AG04450 (cell line): Measurements from ENCODE around the gene POU6F1. TPM values are rescaled to one million over a fixed set of nuclear protein-coding genes. Genes with fewer than 3 reads are reported as not detected.
"Not testable (repeated sequence)": the region's sequence is repeated elsewhere in the genome, so short reads cannot be mapped to it uniquely, and the experiment has no call there.

Source experiments
- CTCF ChIA-PET: fragments of 300-600, 350-600 bp; formaldehyde crosslinking; extraction: SDS; loops from one replicate; lab custom pipeline; 2022; ENCODE audit warnings: antibody characterized with exemption, inconsistent platforms; lab: Charles Lee
- POLR2A ChIA-PET: fragments of 350-600 bp; formaldehyde crosslinking; extraction: SDS; loops from one replicate; lab custom pipeline; 2021; ENCODE audit warnings: antibody characterized with exemption, inconsistent platforms; lab: Yijun Ruan, JAX
- DNase-seq: peaks from one replicate; pipeline ENCODE4 v3.0.0-alpha.2; 2011; ENCODE audit warnings: low read depth, low spot score
- H3K27ac ChIP-seq: one replicate; pipeline ENCODE4 v1.5.1; 2012; ENCODE audit warnings: low read depth, low read length, control low read depth
- H3K27me3 ChIP-seq: one replicate; pipeline ENCODE4 v1.6.0; 2012; ENCODE audit warnings: low read length; ENCODE audit not compliant: control insufficient read depth, insufficient read depth
- H3K4me3 ChIP-seq: 2 replicates; pipeline ENCODE4 v1.5.1; 2011; ENCODE audit warnings: mild to moderate bottlenecking, low read depth, low read length, control low read depth
- H3K9me3 ChIP-seq: 2 replicates; pipeline ENCODE4 v1.5.1; 2012; ENCODE audit warnings: low read length; ENCODE audit not compliant: control insufficient read depth, insufficient read depth
- polyA minus RNA-seq: library from RNA; depleted of rRNA, polyadenylated mRNA; stranded (reverse); fragments of >200 nt; gene quantifications from 2 replicates; pipeline ENCODE4 v1.2.3, GENCODE V29; 2011; rRNA and poly(A)+ RNA removed
- polyA plus RNA-seq: library from polyadenylated mRNA; depleted of rRNA; stranded (reverse); fragments of >200 nt; gene quantifications from 2 replicates; pipeline ENCODE4 v1.2.3, GENCODE V29; 2011; rRNA removed
- TF ChIP-seq, protein P1 (sequence below): IDR thresholded peaks from 2 replicates; pipeline ENCODE4 v1.5.1; 2011; ENCODE audit warnings: low read depth, low read length, control low read depth, inconsistent platforms

Gene POU6F1
- polyA plus RNA-seq (3.1 and 4.2 TPM in 2 replicates), polyA minus RNA-seq (4.0 and 4.5 TPM in 2 replicates)

DNA sequence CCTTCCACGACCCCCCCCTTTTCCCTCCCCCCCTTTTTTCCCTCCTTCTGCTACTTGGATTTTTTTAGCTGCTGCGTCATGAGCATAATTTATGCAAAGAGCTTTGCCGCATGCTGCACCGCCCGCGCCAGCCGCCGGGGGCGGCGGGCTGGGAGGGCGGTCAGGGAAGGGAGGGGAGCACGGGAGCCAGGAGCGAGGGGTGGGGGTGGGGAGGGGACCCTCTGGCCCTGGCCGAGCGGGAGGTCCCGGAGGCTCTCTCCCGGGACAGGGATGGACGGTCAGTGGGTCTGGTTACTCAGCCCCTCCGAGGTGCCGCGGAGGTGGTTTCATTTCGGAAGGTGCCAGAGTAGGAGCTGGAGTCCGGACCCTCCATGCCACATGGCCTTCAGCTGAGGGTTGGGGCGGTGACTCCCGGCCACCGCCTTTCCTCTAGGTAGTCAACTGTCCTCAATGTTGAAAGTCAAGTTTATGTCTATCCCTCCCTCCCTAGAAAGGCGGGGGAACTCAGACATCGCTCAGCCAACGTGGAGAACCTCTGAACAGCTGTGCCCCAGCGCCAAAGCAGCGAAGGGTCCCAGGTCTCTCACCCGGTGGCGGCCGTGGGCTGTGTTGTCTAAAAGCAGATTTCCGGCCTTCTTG is at the start of gene POU6F1:
Gene POU6F1, minus strand, starts transcription at position 95 of the 639 bp plus-strand sequence. CDS start 11,226 bp downstream, outside the sequence.
- no peaks in the 10 kb centered on the region for H3K27me3 ChIP-seq
- POLR2A ChIA-PET: interaction anchor here (0.6 to 2.5 kb wide), 10 partner anchors 21 to 147 kb away, joined by 3 to 21 read pairs (median 5); partner anchors contain the start of genes CSRNP2, DAZAP2 and SMAGP
- CTCF ChIA-PET: interaction anchor here (0.6 to 3.1 kb wide), 14 partner anchors 9 to 805 kb away, joined by 3 to 14 read pairs (median 4); partner anchors contain the start of gene DAZAP2
- no peaks in the 10 kb centered on the region for H3K9me3 ChIP-seq
- peak; percentile 23 for DNase-seq
- peak within 1 kb of the TSS; percentile 75 for H3K27ac ChIP-seq
- H3K4me3 ChIP-seq: peak within 1 kb of the TSS; percentile 76
- TF ChIP-seq, protein P1, sequence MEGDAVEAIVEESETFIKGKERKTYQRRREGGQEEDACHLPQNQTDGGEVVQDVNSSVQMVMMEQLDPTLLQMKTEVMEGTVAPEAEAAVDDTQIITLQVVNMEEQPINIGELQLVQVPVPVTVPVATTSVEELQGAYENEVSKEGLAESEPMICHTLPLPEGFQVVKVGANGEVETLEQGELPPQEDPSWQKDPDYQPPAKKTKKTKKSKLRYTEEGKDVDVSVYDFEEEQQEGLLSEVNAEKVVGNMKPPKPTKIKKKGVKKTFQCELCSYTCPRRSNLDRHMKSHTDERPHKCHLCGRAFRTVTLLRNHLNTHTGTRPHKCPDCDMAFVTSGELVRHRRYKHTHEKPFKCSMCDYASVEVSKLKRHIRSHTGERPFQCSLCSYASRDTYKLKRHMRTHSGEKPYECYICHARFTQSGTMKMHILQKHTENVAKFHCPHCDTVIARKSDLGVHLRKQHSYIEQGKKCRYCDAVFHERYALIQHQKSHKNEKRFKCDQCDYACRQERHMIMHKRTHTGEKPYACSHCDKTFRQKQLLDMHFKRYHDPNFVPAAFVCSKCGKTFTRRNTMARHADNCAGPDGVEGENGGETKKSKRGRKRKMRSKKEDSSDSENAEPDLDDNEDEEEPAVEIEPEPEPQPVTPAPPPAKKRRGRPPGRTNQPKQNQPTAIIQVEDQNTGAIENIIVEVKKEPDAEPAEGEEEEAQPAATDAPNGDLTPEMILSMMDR: peak; percentile 62

- CTCF ChIA-PET: no interaction called here
Observed at GRCh38 chr12:51265024-51265423, 47.2 kb upstream of the POU6F1 start.

DNA sequence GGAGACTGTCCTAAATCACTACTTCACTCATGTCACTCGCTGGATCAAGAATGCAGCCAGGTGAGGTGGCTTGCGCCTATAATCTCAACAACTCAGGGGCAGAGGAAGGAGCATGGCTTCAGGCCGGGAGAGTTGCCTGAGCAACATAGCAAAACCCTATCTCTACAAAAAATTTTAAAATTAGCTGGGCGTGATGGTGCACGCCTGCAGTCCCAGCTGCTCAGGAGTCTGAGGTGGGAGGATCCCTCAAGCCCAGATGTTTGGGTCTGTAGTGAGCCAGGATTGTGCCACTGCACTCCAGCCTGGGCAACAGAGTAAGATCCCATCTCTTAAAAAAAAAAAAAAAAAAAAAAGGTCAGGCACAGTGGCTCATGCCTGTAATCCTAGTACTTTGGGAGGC is 46.4 kb upstream of the POU6F1 start:
- Histone ChIP-seq H3K9me3 (no peaks in the 10 kb centered on the region), H3K27me3 (no peaks in the 10 kb centered on the region), H3K27ac (no peak overlapping the region), H3K4me3 (no peak overlapping the region)
- no peak for DNase-seq
- ChIA-PET CTCF (interaction anchor here (1.2 kb wide), 1 partner anchor 11 kb away, joined by 3 read pairs; no protein-coding TSS in a partner anchor), POLR2A (interaction anchor here (0.6 kb wide), 2 partner anchors 28 to 333 kb away, joined by 3 read pairs; no protein-coding TSS in a partner anchor)
- TF ChIP-seq, protein P1: no peak

More at GRCh38 chr12:51265024-51265423, 47.2 kb upstream of the POU6F1 start:
- Histone ChIP-seq H3K27me3 (no peaks in the 10 kb centered on the region), H3K9me3 (no peaks in the 10 kb centered on the region), H3K27ac (no peak overlapping the region), H3K4me3 (no peak overlapping the region)
- DNase-seq: no peak
- POLR2A ChIA-PET: interaction anchor here (0.6 kb wide), 1 partner anchor 332 kb away, joined by 3 read pairs; no protein-coding TSS in a partner anchor
- TF ChIP-seq, protein P1: no peak

GRCh38 chr12:51263341-51263740 is 45.5 kb upstream of the POU6F1 start:
- TF ChIP-seq, protein P1: no peak
- Histone ChIP-seq H3K27ac (no peak overlapping the region), H3K9me3 (no peaks in the 10 kb centered on the region), H3K27me3 (no peaks in the 10 kb centered on the region), H3K4me3 (no peak overlapping the region)
- CTCF ChIA-PET: interaction anchor here (1.2 kb wide), 1 partner anchor 11 kb away, joined by 3 read pairs; no protein-coding TSS in a partner anchor
- POLR2A ChIA-PET: no interaction called here
- DNase-seq: no peak

DNA sequence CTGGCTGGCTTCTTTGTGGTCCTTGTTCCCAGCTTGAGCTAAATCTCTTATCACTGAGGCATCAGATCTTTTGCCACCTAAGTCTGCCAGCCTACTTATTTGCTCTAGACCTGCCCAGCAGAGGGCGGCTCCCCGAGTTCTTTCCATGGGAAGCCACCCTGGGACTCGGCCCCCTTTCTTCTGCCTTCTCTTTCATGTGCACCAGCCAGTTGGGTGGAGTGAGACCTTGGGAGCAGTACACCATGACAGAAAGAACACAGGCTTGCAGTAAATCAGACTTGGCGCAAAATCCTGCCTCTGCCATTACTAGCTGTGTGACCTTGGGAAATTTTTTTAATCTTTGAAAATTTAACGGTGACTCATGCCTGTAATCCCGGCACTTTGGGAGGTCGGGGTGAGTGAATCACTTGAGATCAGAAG is 44.9 kb upstream of the POU6F1 start:
- POLR2A ChIA-PET: no interaction called here

DNA sequence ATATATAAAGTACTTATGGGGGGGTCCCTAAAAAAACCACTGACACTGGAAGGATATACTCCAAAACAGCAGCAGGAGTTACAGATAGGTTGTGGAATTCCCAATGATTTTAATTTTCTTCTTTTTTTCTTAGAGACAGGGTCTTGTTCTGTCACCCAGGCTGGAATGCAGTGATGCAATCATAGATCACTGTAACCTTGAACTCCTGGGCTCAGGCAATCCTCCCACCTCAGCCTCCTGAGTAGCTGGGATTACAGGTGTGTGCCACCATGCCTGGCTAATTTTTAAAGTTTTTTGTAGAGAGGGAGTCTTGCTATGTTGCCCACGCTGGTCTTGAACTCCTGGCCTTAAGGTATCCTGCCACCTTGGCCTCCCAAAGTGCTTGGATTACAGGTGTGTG is 41.7 kb upstream of the POU6F1 start:
- H3K27me3 ChIP-seq, H3K4me3 ChIP-seq, H3K9me3 ChIP-seq, POLR2A ChIA-PET, H3K27ac ChIP-seq, CTCF ChIA-PET, DNase-seq: not testable (repeated sequence)

More for the DNA sequence above, 44.9 kb upstream of the POU6F1 start:
- Histone ChIP-seq H3K4me3 (no peak overlapping the region), H3K27me3 (no peaks in the 10 kb centered on the region), H3K27ac (no peak overlapping the region), H3K9me3 (no peaks in the 10 kb centered on the region)
- CTCF ChIA-PET: interaction anchor here (2.7 kb wide), 1 partner anchor 78 kb away, joined by 10 read pairs; no protein-coding TSS in a partner anchor
- TF ChIP-seq, protein P1: peak; percentile 28; the same call in 1 of the 2 replicates
- no peak for DNase-seq
